H1 (cell line): ENCODE data around the gene UQCC5. TPM values are rescaled to one million over a fixed set of nuclear protein-coding genes. Genes with fewer than 3 reads are reported as not detected.

Experiments used
- CTCF ChIA-PET: fragments of 300-600 bp; sonication (Branson Sonifier 250); formaldehyde crosslinking; loops from one replicate; lab custom pipeline; 2021; ENCODE audit not compliant: partially characterized antibody; lab: Charles Lee
- POLR2A ChIA-PET: fragments of 300-600 bp; sonication (Branson Sonifier 250); formaldehyde crosslinking; loops from one replicate; lab custom pipeline; 2021; ENCODE audit warnings: inconsistent platforms; ENCODE audit not compliant: partially characterized antibody; lab: Charles Lee
- DNase-seq, 2 experiments: peaks; one replicate each; pipeline versions ENCODE4 v3.0.0 to v3.0.0-alpha.2; 2010 to 2022; ENCODE audit warnings: low spot score in 2 of 2, low read depth in 1 of 2, mixed read lengths in 1 of 2
- FAIRE-seq: peaks from 2 replicates; lab custom pipeline; 2011; peaks lifted over from hg19 to GRCh38; lab: Jason Lieb, UNC
- H2AFZ ChIP-seq: 2 replicates; pipeline ENCODE4 v1.8.1; 2012; ENCODE audit warnings: low read length, inconsistent platforms
- H2AK5ac ChIP-seq: 2 replicates; pipeline ENCODE4 v1.6.1; 2013; ENCODE audit warnings: low read depth, low read length
- H2BK120ac ChIP-seq: replicated peaks from 2 replicates; pipeline ENCODE3; 2013; ENCODE audit warnings: low read depth, low read length, inconsistent platforms
- H2BK12ac ChIP-seq: 2 replicates; pipeline ENCODE4 v1.6.1; 2013; ENCODE audit warnings: low read depth, low read length
- H2BK15ac ChIP-seq: 2 replicates; pipeline ENCODE4 v1.6.1; 2013; ENCODE audit warnings: low read length
- H2BK20ac ChIP-seq: 2 replicates; pipeline ENCODE4 v1.6.1; 2013; ENCODE audit warnings: low read length
- H2BK5ac ChIP-seq: 2 replicates; pipeline ENCODE4 v1.6.1; 2013; ENCODE audit warnings: low read depth, low read length
- H3K14ac ChIP-seq: 2 replicates; pipeline ENCODE4 v1.6.1; 2013; ENCODE audit warnings: inconsistent platforms; ENCODE audit not compliant: insufficient read length
- H3K18ac ChIP-seq: 2 replicates; pipeline ENCODE4 v1.6.1; 2013; ENCODE audit warnings: low read length; ENCODE audit errors: extremely low read depth
- H3K23ac ChIP-seq: 2 replicates; pipeline ENCODE4 v1.6.1; 2013; ENCODE audit warnings: inconsistent platforms; ENCODE audit not compliant: insufficient read length
- H3K23me2 ChIP-seq: 2 replicates; pipeline ENCODE4 v1.6.1; 2013; ENCODE audit warnings: low read depth, low read length
- H3K27ac ChIP-seq: 2 replicates; pipeline ENCODE4 v1.6.1; 2011; ENCODE audit warnings: low read depth, low read length, inconsistent platforms
- H3K27me3 ChIP-seq, 4 experiments: replicated peaks in 1 of 4; 1 replicate in 1 of 4; 2 replicates in 3 of 4; pipeline versions ENCODE4 v1.6.1 to v1.8.1; 2011 to 2013; ENCODE audit warnings: low read length in 3 of 4, mild to moderate bottlenecking in 3 of 4, inconsistent platforms in 2 of 4, mixed read lengths in 2 of 4, moderate library complexity in 1 of 4; ENCODE audit not compliant: control insufficient read depth in 3 of 4, insufficient read depth in 3 of 4; ENCODE audit errors: extremely low read depth in 1 of 4
- H3K36me3 ChIP-seq, 4 experiments: 2 replicates each; pipeline versions ENCODE4 v1.6.1 to v1.8.1; 2011 to 2013; ENCODE audit warnings: mild to moderate bottlenecking in 4 of 4, low read length in 3 of 4, moderate library complexity in 2 of 4, control low read depth in 1 of 4, inconsistent platforms in 1 of 4; ENCODE audit not compliant: insufficient read depth in 4 of 4, control insufficient read depth in 2 of 4
- H3K4ac ChIP-seq: replicated peaks from 2 replicates; pipeline ENCODE3; 2013; ENCODE audit warnings: low read length, low read depth, mixed read lengths, inconsistent platforms; ENCODE audit not compliant: insufficient read length
- H3K4me1 ChIP-seq, 4 experiments: replicated peaks in 1 of 4; 1 replicate in 1 of 4; 2 replicates in 3 of 4; pipeline versions ENCODE4 v1.6.1 to v1.8.1; 2011 to 2013; ENCODE audit warnings: low read length in 3 of 4, inconsistent platforms in 2 of 4, mixed read lengths in 1 of 4; ENCODE audit not compliant: insufficient read depth in 4 of 4, control insufficient read depth in 3 of 4
- H3K4me2 ChIP-seq, 2 experiments: 2 replicates each; pipeline versions ENCODE4 v1.6.1 to v1.8.1; 2011 to 2013; ENCODE audit warnings: low read depth in 2 of 2, low read length in 2 of 2, control low read depth in 1 of 2, inconsistent platforms in 1 of 2, mild to moderate bottlenecking in 1 of 2; ENCODE audit not compliant: insufficient read depth in 1 of 2
- H3K4me3 ChIP-seq, 4 experiments: fragments of 200-600, 300-600 bp in 1 of 4; sonication (generic), shearing (Covaris generic), sonication (Bioruptor Twin) in 1 of 4; 2 replicates each; pipeline versions ENCODE4 v1.5.1 to v1.8.1; 2011 to 2016; ENCODE audit warnings: low read length in 4 of 4, low read depth in 3 of 4, control low read depth in 2 of 4, inconsistent platforms in 2 of 4, mild to moderate bottlenecking in 2 of 4, mixed read lengths in 1 of 4, moderate library complexity in 1 of 4; ENCODE audit not compliant: insufficient read depth in 2 of 4; ENCODE audit errors: extremely low read depth in 1 of 4
- H3K56ac ChIP-seq: replicated peaks from 2 replicates; pipeline ENCODE3; 2013; ENCODE audit warnings: low read depth, mild to moderate bottlenecking, mixed read lengths, low read length, inconsistent platforms; ENCODE audit not compliant: insufficient read length
- H3K79me1 ChIP-seq: 2 replicates; pipeline ENCODE4 v1.6.1; 2013; ENCODE audit warnings: low read depth, low read length, control low read depth
- H3K79me2 ChIP-seq, 2 experiments: 2 replicates each; pipeline versions ENCODE4 v1.6.1 to v1.8.1; 2012 to 2013; ENCODE audit warnings: low read length in 2 of 2, mild to moderate bottlenecking in 2 of 2, inconsistent platforms in 1 of 2; ENCODE audit not compliant: insufficient read depth in 2 of 2, control insufficient read depth in 1 of 2
- H3K9ac ChIP-seq, 4 experiments: replicated peaks in 1 of 4; 1 replicate in 1 of 4; 2 replicates in 3 of 4; pipeline versions ENCODE4 v1.6.1 to v1.8.1; 2011 to 2013; ENCODE audit warnings: low read depth in 3 of 4, low read length in 3 of 4, control low read depth in 2 of 4, mild to moderate bottlenecking in 2 of 4, moderate library complexity in 2 of 4, inconsistent platforms in 1 of 4; ENCODE audit errors: extremely low read depth in 1 of 4
- H3K9me3 ChIP-seq, 2 experiments: 2 replicates each; pipeline versions ENCODE4 v1.6.1 to v1.8.1; 2012 to 2013; ENCODE audit warnings: mild to moderate bottlenecking in 2 of 2, moderate library complexity in 2 of 2, control low read depth in 1 of 2, inconsistent platforms in 1 of 2, low read depth in 1 of 2, low read length in 1 of 2, mixed read lengths in 1 of 2; ENCODE audit not compliant: insufficient read depth in 2 of 2
- H4K20me1 ChIP-seq, 2 experiments: replicated peaks in 1 of 2; 2 replicates each; pipeline versions ENCODE3 to v1.8.1; 2011 to 2013; ENCODE audit warnings: inconsistent platforms in 2 of 2, low read length in 2 of 2, mild to moderate bottlenecking in 1 of 2; ENCODE audit not compliant: insufficient read depth in 2 of 2, control insufficient read depth in 1 of 2
- H4K5ac ChIP-seq: 2 replicates; pipeline ENCODE4 v1.6.1; 2013; ENCODE audit warnings: low read length, low read depth, mixed read lengths, inconsistent platforms; ENCODE audit not compliant: insufficient read length
- H4K8ac ChIP-seq: 2 replicates; pipeline ENCODE4 v1.8.0; 2013; ENCODE audit warnings: mild to moderate bottlenecking, moderate library complexity, low read length, inconsistent platforms; ENCODE audit not compliant: insufficient read depth; ENCODE audit errors: extremely low read depth
- H4K91ac ChIP-seq: replicated peaks from 2 replicates; pipeline ENCODE3; 2013; ENCODE audit warnings: low read length, mixed read lengths, inconsistent platforms; ENCODE audit not compliant: insufficient read length
- BACH1 ChIP-seq: IDR thresholded peaks from 2 replicates; pipeline ENCODE4 v1.6.1; 2012; ENCODE audit warnings: low read length, improper control_type of control experiment
- CBX5 ChIP-seq: fragments of 300-800, 300-1000 bp; sonication (generic); IDR thresholded peaks from 2 replicates; pipeline ENCODE4 v1.7.1; 2016; ENCODE audit warnings: antibody characterized with exemption, low read length, low read depth
- PHF8 ChIP-seq: fragments of 200-600 bp; sonication (generic); conservative IDR thresholded peaks from 2 replicates; pipeline ENCODE4 v1.7.1; 2012; ENCODE audit warnings: low read depth, mild to moderate bottlenecking, inconsistent platforms, low read length, moderate library complexity
- SIN3A ChIP-seq, 2 experiments: IDR thresholded peaks in 1 of 2; conservative IDR thresholded peaks in 1 of 2; 2 replicates each; pipeline ENCODE4 v1.6.1; 2011 to 2012; ENCODE audit warnings: low read length in 2 of 2, improper control_type of control experiment in 1 of 2, low read depth in 1 of 2, mild to moderate bottlenecking in 1 of 2
- TAF1 ChIP-seq: IDR thresholded peaks from 2 replicates; pipeline ENCODE4 v1.6.1; 2011; ENCODE audit warnings: mild to moderate bottlenecking, low read depth, low read length
- WGBS, 2 experiments: shearing (Covaris generic) in 1 of 2; methylation state at CpG; one replicate each; pipeline versions ENCODE4 v1.1.6 to v1.1.7; 2013 to 2015; ENCODE audit warnings: low lambda C conversion rate in 2 of 2, mixed read lengths in 2 of 2, inconsistent platforms in 1 of 2, low coverage in 1 of 2, missing lambda C conversion rate in 1 of 2; ENCODE audit not compliant: insufficient replicate concordance in 2 of 2, insufficient coverage in 1 of 2, insufficient read length in 1 of 2; ENCODE audit errors: extremely low coverage in 1 of 2, missing lambda C conversion rate in 1 of 2; 5-methylcytosine and 5-hydroxymethylcytosine counted together
- polyA plus RNA-seq, 7 experiments: library from polyadenylated mRNA; depleted of rRNA in 3 of 7; stranded (reverse) in 5 of 7; unstranded in 2 of 7; fragments of >200 nt in 5 of 7; fragments of 200-250 nt in 2 of 7; gene quantifications; 1 replicate in 5 of 7; 2 replicates in 1 of 7; 4 replicates in 1 of 7; pipeline versions ENCODE4 v1.2.1 to v1.2.3, GENCODE V29; 2011 to 2013; ENCODE audit warnings: missing spikeins in 2 of 7, mixed read lengths in 2 of 7
- total RNA-seq: library from RNA; stranded (reverse); fragmentation: NEBNext Ultra II Directional; extraction: Animal tissue kit (Norgen Biotek cat#: 25700); gene quantifications from 2 replicates; pipeline ENCODE4 v1.2.1, GENCODE V29; 2021
- TF ChIP-seq, protein P1 (sequence below): IDR thresholded peaks from 2 replicates; pipeline ENCODE4 v1.6.1; 2011; ENCODE audit warnings: low read depth, mild to moderate bottlenecking, low read length; ENCODE audit not compliant: insufficient read depth
- TF ChIP-seq, protein P2 (sequence below): IDR thresholded peaks from 2 replicates; pipeline ENCODE4 v1.6.1; 2012; ENCODE audit warnings: inconsistent platforms
- TF ChIP-seq, protein P3 (sequence below): IDR thresholded peaks from 2 replicates; pipeline ENCODE4 v1.6.1; 2011; ENCODE audit warnings: low read length, improper control_type of control experiment

Gene UQCC5
- total and polyA plus RNA-seq, 2 of the 8 experiments (the other 6 are each of a cell fraction or from before 2014, with no cell fraction given) = 35.0 to 37.7 TPM

GRCh38 chr3:52570076-52570475, 33.7 kb downstream of the UQCC5 start:
- no peak overlapping the region for H2BK12ac ChIP-seq
- H3K4me3 ChIP-seq = no peak overlapping the region
- H3K56ac ChIP-seq = no peak overlapping the region
- DNase-seq = no peak
- no peak overlapping the region for H2AFZ ChIP-seq
- H3K23ac ChIP-seq = no peak overlapping the region
- no peaks in the 10 kb centered on the region for H3K9me3 ChIP-seq
- no peaks in the 10 kb centered on the region for H3K27me3 ChIP-seq
- 92% methylated on average over 4 of the region's 4 CpGs; no CpG with 5 or more reads in 1 of the 2 experiments for WGBS, 2 experiments
- H3K18ac ChIP-seq = no peak overlapping the region
- H2BK20ac ChIP-seq = no peak overlapping the region
- no peak for FAIRE-seq
- no peak overlapping the region for H2BK5ac ChIP-seq
- H3K36me3 ChIP-seq = peaks cover 0 to 5% (median 0%) of the 10 kb centered on the region in 4 experiments; a peak in 3 of 8 replicates
- no peaks in the 10 kb centered on the region for H3K79me1 ChIP-seq
- H3K23me2 ChIP-seq = no peaks in the 10 kb centered on the region
- no peak overlapping the region for H3K9ac ChIP-seq
- H2BK15ac ChIP-seq = no peak overlapping the region
- no peak overlapping the region for H3K27ac ChIP-seq
- no peak overlapping the region for H4K8ac ChIP-seq
- no peak overlapping the region for H3K4me2 ChIP-seq
- no peaks in the 10 kb centered on the region for H4K20me1 ChIP-seq
- no peaks in the 10 kb centered on the region for H3K79me2 ChIP-seq
- CTCF ChIA-PET = interaction anchor here (0.6 to 1.0 kb wide), 2 partner anchors 18 to 170 kb away, joined by 3 read pairs; no protein-coding TSS in a partner anchor
- no peak overlapping the region for H3K4ac ChIP-seq
- H2BK120ac ChIP-seq = no peak overlapping the region
- no peak overlapping the region for H3K14ac ChIP-seq
- H4K5ac ChIP-seq = no peak overlapping the region
- POLR2A ChIA-PET = interaction anchor here (0.6 kb wide), 1 partner anchor 20 kb away, joined by 3 read pairs; no protein-coding TSS in a partner anchor
- H3K4me1 ChIP-seq = no peaks in the 10 kb centered on the region
- no peak overlapping the region for H2AK5ac ChIP-seq
- H4K91ac ChIP-seq = no peak overlapping the region
- no peak for TF ChIP-seq PHF8
- no peak for TF ChIP-seq TAF1
- TF ChIP-seq CBX5 = no peak
- TF ChIP-seq, protein P1, sequence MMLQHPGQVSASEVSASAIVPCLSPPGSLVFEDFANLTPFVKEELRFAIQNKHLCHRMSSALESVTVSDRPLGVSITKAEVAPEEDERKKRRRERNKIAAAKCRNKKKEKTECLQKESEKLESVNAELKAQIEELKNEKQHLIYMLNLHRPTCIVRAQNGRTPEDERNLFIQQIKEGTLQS = no peak
- no peak for TF ChIP-seq BACH1
- TF ChIP-seq, protein P2, sequence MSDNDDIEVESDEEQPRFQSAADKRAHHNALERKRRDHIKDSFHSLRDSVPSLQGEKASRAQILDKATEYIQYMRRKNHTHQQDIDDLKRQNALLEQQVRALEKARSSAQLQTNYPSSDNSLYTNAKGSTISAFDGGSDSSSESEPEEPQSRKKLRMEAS = no peak
- TF ChIP-seq, protein P3, sequence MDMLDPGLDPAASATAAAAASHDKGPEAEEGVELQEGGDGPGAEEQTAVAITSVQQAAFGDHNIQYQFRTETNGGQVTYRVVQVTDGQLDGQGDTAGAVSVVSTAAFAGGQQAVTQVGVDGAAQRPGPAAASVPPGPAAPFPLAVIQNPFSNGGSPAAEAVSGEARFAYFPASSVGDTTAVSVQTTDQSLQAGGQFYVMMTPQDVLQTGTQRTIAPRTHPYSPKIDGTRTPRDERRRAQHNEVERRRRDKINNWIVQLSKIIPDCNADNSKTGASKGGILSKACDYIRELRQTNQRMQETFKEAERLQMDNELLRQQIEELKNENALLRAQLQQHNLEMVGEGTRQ = no peak
- no peak for TF ChIP-seq SIN3A (conservative IDR thresholded peaks at IDR 0.05 in 1 of 2, IDR thresholded peaks at IDR 0.05 in 1 of 2; ENCODE audit: low read depth in 1 of 2, low read length in 2 of 2)
